B cell (primary cell): Measurements from ENCODE around the gene CD2.

Source experiments
- CTCF ChIP-seq: fragments of 200-600 bp; IDR thresholded peaks from one replicate; pipeline ENCODE4 v1.8.0; 2022; ENCODE audit warnings: antibody characterized with exemption, mild to moderate bottlenecking
- EZH2 ChIP-seq: IDR thresholded peaks from 2 replicates; pipeline ENCODE4 v1.6.1; 2012; ENCODE audit warnings: borderline replicate concordance, low read depth, mild to moderate bottlenecking, moderate library complexity, low read length; ENCODE audit not compliant: insufficient read depth, poor library complexity, severe bottlenecking

- TF ChIP-seq EZH2 (no peak), CTCF (no peak)
Observed at GRCh38 chr1:116791727-116792126, 37.5 kb downstream of the CD2 start.
